Activated CD8-positive, alpha-beta memory T cell treated with anti-CD3 and anti-CD28 coated beads for 36 hours (primary cell): ENCODE measurements around the gene ATP10A. TPM values are rescaled to one million over a fixed set of nuclear protein-coding genes. Genes with fewer than 3 reads are reported as not detected.

Experiments used
- CTCF ChIA-PET: fragments of 350-600 bp; sonication (Branson Sonifier 250); formaldehyde crosslinking; loops from one replicate; lab custom pipeline; 2021; ENCODE audit warnings: antibody characterized with exemption; lab: Charles Lee
- POLR2A ChIA-PET: fragments of 350-600 bp; sonication (Branson Sonifier 250); formaldehyde crosslinking; loops from one replicate; lab custom pipeline; 2021; ENCODE audit warnings: antibody characterized with exemption; lab: Charles Lee
- total RNA-seq, 2 experiments: library from RNA; stranded (reverse); gene quantifications; one replicate each; pipeline ENCODE4 v1.2.3, GENCODE V29; 2021

Gene ATP10A
- total RNA-seq, 2 experiments from 2014 or later: 31.8 to 32.9 TPM

DNA sequence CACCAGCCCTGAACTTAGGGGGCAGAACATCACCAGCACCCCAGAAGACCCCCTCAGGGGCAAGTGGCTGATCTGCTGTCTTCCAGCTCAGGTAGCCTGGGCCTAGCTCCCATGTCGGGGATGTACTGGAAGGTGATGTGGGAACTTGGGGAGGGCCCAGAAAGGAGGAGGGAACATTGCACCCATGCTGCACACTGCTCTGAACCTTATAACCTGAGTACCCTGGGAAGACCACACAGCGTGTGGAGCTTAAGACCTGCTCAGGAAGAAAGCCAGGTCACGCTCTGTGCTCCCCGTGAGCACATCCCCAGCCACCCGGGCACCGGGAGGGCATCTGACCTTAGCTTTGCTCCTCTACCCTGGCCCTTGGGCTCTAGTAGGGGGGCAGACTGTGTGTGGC, 159.4 kb downstream of the ATP10A start:
- POLR2A ChIA-PET: no interaction called here

DNA sequence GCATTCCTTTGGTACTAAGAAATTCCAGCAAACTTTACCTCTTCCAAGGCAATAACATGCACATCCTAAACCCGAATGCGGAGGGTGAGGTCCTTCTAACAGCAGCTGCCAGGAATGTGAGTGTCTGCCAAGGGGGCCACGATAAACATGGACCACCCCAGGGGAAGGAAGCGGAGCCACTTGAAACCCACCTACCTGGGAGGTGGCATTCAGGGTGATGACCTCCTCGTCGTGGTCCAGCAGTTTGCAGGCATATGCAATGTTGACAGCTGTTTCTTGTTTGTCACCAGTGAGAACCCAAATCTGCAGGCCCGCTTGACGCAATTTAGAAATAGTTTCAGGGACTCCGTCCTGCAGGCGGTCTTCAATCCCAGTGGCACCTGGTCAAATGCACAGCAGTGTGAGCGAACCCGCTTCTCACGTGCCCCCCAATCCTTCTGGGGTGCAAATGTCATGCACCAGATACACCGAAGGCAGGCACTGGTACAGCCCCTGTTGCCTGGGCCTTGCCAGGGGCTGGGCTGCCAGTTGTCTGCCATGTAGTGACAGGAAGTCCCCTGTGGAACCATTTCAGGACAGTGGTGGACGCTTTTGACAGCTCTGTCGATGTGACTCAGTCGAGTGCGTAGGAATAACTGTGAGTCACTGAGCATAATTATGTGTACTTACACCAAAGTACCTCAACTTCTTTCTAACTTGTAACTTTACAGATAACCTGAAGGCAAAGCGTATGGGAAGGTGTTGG, 161.2 kb downstream of the ATP10A start:
- CTCF ChIA-PET: no interaction called here
- POLR2A ChIA-PET: no interaction called here

More for the DNA sequence above, 159.4 kb downstream of the ATP10A start:
- CTCF ChIA-PET: no interaction called here

DNA sequence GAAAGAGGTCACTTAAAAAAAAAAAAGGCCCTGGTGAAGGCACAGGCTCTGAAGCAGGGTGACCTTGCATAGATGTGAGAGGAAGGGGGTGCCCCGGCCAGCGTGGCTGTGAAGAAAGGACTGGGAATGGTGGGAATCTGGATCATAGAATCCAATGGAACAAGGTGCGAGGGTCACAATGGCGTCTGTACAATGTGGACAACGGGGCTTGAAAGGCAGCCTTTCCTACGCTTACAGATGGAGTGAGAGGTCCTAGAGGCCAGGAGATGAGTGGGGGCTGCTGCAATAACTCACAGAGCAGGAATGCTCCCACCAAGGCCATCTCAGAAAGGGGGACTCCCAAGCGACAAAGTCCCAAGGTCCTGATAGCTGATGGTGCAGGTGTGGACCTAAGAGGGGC, 162.2 kb downstream of the ATP10A start:
- CTCF ChIA-PET: no interaction called here
- POLR2A ChIA-PET: no interaction called here

DNA sequence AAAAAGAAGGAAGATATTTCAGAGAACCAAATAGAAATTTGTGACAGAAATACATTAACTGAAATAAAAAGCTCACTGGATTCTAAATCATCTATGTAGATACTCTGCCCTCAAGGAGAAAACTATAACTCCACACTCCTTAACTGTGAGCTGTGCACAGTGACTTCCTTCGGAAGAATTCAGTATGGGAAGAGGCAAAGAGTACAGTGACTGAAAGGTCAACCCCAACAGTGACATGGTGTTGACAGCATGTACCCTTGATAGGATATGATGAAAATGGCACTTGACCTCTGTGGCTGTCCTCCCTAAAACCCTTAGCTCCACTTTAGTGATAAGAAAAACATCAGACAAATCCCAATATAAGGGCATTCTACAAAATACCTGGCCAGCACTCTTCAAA, 165.5 kb downstream of the ATP10A start:
- CTCF ChIA-PET: interaction anchor here (0.5 to 1.0 kb wide), 3 partner anchors 13 to 261 kb away, joined by 3 read pairs; no protein-coding TSS in a partner anchor
- POLR2A ChIA-PET: no interaction called here

DNA sequence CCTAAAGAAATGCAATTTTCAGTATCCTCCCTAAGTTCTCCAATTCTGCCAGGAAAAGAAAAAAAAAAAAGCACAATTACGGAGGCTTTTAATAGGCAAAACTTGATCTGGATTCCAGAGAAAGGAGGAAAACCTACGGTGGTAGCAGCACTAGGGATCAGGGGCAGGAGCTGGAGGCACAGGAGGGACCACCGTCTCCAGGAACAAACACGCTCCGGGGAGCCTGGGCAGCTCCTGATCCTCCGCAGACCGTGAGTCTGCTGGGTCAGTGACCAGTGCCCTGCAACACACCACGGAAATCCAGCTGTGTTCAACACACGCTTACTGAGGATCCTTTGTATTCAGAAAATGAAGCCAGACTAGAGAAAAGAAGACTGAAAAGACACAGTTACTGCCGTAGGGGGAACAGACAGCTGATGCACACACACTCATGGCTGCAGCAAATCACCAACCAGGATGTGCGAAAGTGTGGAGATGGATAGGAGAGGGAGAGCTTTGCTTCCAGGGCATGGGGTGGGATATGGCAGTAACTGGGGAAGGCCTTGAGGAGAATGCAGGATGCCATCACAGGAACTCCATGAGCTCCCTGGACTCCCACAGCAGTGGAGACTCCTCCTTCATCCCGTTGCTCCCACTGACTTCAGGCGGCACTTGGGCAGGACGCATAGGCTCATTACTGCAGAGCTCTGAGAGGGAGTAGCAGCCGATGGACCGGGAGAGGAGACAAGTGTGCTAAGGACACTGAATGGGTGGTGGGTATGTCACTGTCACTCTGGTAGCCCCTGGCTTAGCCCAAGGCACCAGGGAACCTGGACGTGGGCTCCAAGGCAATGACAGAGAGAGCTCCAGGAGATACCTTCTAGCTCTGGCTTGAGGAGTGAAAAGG, 167.0 kb downstream of the ATP10A start:
- ChIA-PET CTCF (interaction anchor here (0.7 to 1.0 kb wide), 4 partner anchors 14 to 238 kb away, joined by 3 to 4 read pairs (median 3); no protein-coding TSS in a partner anchor), POLR2A (no interaction called here)

DNA sequence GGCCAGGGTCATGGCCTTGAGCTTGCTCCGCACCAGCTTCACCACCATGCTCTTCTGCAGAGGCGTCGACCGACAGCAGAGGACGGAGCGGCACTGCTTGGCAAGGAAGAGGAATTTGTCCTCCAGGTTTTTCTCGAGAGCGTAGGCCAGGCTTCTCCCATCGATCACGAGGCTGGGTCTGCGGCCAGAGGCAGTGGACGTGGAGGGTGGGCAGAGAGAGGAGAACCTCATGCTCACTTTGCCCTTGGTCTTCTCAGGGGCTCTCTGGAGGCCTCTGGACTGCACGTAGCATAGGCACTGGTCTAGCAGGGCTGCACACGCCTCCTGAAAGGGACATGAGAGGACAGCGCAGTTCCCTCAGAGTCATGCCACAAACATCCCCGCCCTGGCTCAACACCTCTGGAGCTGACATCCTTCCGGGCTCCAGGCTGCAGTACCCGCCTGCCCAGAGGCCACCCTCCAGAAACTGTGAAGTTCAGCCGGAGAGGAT, 168.3 kb downstream of the ATP10A start:
- CTCF ChIA-PET: interaction anchor here (1.0 to 1.3 kb wide), 2 partner anchors 153 to 239 kb away, joined by 4 to 5 read pairs; no protein-coding TSS in a partner anchor
- POLR2A ChIA-PET: no interaction called here

DNA sequence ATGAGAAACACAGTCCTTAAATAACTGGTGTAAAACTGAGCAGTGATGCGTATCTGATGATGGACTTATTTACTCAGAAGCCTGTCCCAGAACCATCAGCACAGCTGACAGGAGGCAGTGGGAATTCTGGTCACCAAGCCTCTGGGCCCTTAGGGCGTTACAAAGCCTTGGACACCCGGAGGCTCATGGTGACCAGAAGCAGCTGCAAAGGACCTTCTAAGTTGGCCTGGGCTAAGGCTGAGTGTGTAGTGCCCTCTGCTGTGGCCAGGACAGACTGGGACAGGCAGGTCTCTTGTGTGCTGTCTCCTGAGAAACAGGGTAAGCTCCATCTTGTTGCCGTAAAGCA, 168.9 kb downstream of the ATP10A start:
- ChIA-PET CTCF (interaction anchor here (1.3 kb wide), 1 partner anchor 240 kb away, joined by 5 read pairs; no protein-coding TSS in a partner anchor), POLR2A (no interaction called here)

DNA sequence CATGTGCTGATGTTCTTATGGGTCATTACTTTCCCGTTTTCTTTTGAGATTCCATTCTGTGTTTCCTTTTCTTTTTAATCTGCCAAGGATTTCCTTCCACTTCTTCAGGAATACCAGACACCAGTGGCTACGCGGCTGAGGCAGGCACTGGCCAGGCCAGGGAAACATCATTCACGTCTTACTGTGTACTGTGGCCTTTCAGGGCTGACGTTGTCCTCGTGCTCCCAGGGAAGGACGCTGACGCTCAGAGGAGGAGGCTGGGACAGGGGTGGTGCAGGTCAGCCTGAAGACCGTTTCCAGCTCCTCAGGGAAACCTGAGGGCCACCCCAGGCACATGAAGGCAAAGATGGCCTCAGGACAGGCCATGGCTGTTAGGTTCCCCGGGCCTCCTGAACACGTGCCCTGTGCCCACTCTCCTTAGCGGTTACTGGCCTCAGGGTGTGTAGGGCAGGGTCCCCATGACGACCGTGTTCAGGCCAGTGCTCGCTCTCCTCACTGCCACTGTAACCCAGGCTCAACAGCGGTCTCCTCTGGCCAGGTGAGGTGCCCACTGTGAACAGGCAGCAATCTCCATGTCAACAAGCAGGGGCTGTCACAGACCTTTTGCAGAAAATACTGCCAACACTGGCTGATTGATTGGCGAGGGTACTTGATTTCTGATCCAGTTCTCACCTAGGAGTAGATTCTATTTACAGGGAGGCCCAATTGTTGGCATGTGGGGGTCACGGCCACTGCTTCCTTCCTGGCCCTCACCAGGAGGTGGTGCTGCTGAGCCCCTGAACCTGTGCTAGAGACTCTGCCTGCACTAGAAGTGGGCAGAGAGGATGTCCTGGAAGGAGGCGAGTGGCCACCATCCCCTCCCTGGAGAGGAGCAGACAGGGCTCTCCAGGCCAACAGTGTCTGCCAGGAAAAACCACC, 169.5 kb downstream of the ATP10A start:
- POLR2A ChIA-PET: no interaction called here
- CTCF ChIA-PET: interaction anchor here (1.3 kb wide), 1 partner anchor 240 kb away, joined by 5 read pairs; no protein-coding TSS in a partner anchor

DNA sequence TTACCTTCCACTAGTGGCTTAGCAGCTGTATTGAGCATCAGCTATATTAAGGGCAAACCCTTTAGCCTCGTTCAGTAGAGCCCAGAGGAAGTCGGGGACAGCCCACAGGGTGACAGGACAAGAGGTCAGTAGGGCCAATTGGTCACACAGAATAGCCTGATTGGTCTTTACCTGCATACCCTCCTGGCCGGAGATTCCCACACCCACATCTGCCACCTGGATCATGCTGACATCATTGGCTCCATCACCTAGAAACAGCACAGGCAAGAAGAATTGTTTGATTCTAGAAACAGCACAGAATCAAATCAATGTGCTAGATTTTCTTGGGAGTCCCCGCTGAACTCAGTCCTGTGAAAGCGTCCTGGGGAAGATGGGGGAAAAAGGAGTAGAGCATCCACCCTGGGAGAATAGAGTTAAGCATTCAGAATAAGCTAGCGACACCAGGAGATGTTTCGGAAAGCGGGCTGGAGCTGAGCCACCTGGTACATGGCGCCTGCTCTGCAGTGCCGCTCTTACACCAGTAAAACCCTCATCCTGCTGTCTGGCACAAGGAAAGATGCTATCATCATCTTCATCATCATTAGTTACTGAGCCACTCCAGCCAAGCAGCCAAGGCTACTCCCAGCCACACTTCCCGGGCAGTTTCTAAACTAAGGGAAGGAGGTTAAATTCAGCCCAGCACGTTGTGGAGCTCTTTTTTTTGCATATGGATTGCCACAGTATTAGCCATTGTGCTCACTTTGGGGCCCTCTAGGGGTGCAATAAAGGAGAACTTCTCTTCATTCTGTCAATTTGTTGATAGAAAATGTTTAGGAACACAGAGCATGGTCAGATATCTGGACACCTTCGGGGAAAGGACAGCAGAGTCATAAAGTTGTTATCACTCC, 171.3 kb downstream of the ATP10A start:
- ChIA-PET CTCF (no interaction called here), POLR2A (no interaction called here)

DNA sequence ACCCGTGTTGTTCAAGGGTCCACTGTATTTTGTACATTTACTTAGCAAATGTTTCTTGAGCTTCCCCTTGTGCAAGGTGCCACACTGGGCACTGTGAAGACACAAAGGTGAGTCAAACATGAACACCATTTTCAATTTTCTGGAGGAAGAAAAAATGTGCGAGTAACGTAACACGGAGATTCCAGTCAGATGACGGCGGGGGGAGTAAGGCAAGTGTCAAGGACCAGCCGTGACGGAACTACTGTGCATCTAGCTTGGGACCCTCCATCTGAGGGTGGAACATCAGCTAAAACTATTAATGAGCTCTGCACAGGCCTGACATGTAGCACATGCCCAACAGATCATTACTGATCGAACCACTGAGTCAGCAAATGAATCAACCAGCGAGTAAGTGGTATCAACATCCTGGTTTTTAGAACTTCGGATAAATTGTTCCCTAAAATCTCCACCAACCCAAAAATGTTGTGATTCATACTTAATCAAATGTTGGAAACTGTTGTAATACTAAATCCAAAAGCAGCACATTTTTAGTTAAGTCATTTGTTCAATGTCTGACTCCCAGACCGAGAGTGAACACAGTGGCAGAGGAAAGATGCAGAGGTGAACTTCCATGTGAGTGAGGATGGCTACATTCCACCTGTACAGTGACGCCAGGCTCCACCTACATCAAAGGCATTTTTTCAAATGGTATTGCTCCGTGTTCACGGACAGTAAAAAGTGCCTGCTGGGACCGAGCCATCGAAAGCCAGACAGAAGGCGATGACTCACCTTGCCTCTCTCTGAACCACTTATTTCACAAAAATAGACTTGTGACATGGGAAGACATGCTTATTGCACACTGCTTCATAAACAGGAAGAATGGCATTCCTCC, 172.2 kb downstream of the ATP10A start:
- POLR2A ChIA-PET: interaction anchor here (0.7 kb wide), 1 partner anchor 152 kb away, joined by 3 read pairs; no protein-coding TSS in a partner anchor
- CTCF ChIA-PET: no interaction called here

DNA sequence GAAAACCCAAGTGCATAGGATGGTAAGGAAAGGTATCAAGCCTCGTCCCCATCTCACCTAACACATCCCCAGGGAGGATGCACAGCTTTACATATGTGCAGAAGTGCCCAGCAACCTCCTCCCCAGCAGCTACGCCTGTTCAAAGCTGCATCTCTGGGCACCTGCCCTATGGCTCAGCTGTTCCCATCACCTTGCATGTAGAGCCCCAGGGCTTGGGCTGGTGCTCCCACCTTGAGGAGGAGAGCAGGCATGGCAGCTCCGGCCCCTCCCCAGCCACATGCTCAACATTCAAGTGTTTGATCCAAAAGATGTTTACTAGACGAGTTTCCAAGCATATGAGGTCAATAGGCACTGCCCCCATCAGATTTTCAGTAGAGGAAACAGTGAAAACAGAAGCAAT, 173.5 kb downstream of the ATP10A start:
- CTCF ChIA-PET: no interaction called here

DNA sequence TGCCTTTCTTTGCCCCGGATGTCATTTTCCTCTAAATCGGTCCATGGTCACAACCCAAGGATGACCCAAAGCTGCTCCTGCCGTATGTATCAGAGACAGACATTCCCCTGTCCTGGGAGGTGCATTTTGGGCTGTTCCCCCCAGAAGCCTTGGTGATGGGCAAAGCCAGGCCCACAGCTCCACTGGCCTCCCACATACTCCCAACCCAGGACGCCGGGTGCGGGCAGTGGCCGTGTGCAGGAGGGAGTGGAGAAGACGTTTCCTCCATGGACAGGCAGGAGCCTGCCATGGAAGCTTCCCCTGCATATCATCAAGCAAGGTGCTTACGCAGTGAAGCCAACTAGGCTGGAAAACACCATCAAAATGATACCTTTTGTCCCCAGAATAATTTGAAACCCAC, 175.0 kb downstream of the ATP10A start:
- POLR2A ChIA-PET: no interaction called here
- CTCF ChIA-PET: no interaction called here

More for the DNA sequence above, 173.5 kb downstream of the ATP10A start:
- POLR2A ChIA-PET: no interaction called here

DNA sequence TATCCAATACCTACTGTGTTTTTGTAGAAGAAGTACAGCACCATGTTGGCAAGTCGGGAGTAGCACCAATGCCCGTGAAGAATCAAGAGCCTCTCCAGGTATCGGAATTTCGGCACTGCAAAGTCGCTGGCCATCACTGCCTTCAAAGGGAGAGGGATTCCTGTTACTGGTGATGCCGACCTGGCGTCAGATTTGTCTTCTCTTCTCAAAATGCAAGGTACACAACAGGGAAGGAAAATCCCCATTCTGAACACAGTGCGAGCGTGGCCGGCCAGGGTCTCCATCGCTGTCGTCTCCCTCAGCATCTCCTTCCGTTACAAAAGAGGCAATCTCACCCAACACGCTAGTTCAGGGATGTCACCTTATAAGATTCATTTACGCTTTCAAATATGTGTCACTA, 175.4 kb downstream of the ATP10A start:
- POLR2A ChIA-PET: no interaction called here
- CTCF ChIA-PET: no interaction called here

DNA sequence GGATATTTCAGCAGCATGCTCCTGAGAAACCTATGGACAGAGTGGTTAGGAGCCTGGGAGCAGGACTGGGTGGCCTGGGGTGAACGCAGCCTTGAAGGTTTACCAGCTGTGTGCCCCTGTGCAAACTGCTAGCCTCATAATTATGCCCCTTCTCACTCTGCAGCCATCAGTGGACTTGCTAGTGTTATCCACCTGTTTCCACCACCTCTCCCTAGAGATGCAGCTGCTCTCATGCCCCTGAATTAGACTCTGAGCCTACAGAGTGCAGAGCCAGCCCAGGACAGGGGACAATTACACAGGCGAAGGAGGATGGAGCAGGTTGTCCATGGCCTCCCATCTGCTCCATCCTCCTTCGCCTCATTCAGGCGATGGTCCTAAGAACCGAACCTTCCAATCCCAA, 175.9 kb downstream of the ATP10A start:
- ChIA-PET POLR2A (no interaction called here), CTCF (no interaction called here)

DNA sequence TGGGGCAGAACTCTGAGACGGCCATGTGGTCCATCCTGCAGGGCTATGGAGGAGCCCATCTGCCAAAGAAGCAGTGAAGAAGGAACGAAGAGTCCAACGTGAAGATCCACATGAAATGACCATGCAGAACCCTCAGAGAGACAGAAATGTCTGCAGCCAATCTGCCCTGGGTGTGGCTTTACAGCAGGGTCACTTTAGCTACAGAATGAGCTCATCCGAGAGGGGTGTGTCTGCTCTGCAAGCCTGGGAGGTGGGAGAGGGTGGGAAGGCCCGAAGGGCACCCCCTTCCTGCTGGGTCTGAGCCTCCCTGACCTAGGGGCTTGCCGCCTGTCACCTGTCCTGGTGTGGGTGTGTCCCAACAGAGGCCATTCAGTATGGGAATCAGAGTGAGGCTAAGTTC, 176.3 kb downstream of the ATP10A start:
- ChIA-PET POLR2A (no interaction called here), CTCF (no interaction called here)

DNA sequence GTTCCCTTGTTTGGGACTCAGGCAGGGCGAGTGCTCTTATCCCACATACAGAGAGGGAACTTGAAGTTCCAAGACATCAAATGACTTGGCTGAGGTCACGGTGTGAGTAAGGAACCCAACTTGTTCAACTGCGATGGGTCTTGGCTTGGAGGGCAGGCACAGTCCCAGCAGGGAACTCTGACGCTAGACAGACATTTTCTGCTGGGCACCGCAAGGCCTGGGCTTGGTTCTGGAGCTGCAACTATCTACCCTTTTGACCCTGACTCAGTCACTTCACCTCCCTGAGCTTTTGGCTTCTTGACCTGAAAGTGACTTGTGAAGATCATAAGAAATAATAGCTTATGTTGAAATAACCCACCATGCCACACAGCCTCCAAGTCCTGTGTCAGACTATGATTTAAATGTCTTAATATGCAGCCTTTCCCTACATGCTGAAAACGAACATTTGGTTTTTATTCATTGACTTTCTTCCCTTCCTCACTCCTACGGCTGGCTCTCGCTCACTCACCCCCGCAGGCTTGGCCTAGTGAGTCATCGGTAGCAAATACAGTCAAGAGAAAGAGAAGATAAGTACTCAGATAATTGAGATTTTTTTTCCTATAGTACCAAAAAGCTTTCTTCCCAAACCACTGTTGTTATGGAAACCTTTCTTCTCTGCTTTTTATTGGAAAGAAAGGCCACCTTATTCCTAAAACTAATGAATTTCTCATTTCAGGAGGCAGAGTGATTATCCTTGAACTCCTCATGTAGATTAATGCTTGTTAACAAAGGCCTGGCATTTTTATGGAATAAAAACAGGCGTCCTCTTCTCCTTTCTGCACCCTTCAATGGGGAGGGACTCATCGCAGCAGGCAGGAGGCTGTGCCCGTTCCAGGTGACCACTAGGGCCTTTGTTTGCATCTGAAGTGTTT, 178.4 kb downstream of the ATP10A start:
- ChIA-PET POLR2A (no interaction called here), CTCF (interaction anchor here (1.1 kb wide), 2 partner anchors 25 kb away, joined by 3 to 4 read pairs; no protein-coding TSS in a partner anchor)
